GM18499 (cell line): ENCODE measurements around the gene PKP1.

Experiments
- ATAC-seq: cut with Tn5 transposase; IDR thresholded peaks from one replicate; pipeline ENCODE4 v1.9.1; 2021; ENCODE audit warnings: moderate number of reproducible peaks; ENCODE audit not compliant: insufficient read depth, unreplicated experiment

PKP1 gene

DNA sequence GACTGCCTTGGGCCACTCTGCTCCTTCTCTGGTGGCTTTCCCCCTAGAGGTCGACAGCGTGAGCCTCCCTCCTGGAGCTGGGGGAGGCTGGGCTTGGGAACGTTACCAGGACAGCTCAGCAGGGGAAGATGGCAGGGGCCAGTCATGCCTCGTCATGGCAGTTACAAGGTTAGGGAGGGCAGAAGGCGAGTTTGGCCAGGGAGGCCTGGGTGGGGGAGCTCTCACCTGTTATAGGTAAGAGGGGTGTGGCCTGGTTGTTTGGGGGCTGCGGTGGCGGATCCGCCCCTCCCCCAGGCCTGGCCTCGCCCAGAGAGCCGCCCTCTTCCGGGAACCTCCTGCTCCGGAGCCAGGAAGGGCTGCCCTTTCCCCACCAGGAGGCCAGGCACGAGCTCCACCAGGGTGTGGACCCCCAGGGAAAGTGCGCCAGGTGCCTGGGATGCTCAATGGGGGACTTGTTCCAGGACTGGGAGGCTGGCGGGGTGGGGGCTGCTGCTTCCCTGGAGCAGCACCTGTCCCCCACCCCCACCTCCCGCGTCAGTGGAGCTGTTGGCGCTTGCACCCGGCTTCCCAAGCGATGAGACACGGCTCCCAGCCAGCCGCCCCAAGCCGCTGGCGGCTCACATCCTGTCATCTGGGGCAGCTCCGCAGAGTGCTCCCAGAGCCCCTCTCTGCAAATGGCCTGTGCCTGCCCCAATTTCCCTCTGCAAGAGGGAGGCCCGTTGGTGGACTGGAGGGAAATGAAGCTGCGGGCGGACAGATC is 23.6 kb upstream of the PKP1 start:
- ATAC-seq = no peak

DNA sequence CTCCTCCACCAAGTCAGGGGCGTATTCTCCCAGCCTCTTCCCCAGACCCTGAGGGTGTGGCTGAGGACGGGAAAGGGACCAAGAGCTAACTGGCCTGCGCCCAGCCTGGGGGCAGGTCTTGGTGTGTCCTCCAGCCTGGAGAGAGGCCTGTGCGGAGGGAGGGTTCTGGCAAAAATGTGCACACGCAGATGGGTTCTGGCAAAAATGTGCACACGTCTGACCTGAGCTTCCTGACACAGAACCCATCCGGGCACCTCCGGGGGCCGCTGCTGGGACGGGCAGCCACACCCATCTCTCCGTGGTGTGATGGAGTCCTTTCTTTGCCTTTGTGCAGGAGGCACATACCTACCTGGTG is 23.1 kb upstream of the PKP1 start:
- no peak for ATAC-seq

DNA sequence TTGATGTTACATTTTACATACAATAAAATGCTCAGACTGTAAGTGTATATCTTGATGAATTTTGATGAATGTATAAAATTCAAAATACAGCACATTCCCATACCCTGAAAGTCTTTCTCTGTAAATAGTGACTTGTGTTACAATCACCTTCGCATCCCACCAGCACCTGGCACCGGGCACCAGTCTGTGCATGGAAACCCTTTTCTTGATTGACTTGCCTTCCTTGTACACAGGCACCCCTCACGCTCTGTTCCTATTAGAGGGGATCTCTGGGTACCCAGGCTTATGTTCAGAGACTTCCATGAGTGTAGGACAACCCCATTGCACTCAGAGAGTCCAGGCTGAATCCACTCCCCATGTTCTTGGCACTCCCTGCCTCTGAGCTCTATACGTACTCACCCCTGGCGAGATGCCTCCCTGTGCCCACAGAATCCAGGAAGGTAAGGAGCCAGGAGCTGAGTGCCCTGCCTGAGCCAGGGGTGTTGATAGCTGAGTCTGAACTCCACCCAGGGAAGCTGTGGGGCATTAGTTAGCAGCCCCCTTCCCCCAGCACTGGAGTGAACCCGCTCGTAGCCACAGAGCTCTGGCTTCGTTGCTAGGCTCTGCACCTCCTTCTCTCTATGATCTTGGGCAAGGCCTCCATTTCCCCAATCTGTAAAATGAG is 22.5 kb upstream of the PKP1 start:
- no peak for ATAC-seq

DNA sequence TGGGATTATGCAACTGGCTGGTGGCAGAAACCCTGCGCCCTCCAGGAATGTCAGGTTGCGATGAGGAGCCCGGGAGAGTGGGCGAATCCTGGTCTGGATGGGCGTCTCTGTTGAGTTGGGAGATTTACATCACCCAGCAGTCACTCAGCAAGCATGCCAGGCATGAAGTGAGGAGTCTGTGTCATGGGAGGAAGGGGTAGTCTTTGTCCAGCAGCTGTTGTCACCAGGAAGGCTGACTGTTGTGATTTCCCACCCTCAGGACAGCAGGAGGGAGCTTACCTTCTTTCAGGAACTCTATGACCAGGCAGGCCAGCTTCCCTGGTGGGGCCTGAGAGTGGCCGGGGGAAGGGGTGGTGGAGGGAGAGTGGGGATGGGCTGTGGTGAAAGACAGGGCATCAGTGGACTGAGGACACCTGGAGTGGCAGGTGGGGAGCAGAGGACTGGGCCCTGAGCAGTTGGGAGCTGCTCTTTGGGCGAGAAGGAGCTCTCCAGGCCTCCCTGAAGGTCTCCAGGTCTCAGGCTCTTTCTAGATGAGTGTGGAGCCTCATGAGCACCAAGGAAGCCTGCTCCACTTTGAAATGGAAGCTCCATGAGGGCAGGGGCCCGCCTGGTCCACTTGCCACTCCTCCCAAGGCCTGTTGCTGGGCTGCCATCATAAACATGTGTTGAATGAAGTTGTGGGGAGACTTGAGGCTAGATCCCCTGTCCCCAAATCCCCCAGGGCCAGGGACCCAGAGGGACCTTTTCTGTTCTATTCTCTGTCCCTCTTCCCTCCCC is 21.3 kb upstream of the PKP1 start:
- no peak for ATAC-seq

DNA sequence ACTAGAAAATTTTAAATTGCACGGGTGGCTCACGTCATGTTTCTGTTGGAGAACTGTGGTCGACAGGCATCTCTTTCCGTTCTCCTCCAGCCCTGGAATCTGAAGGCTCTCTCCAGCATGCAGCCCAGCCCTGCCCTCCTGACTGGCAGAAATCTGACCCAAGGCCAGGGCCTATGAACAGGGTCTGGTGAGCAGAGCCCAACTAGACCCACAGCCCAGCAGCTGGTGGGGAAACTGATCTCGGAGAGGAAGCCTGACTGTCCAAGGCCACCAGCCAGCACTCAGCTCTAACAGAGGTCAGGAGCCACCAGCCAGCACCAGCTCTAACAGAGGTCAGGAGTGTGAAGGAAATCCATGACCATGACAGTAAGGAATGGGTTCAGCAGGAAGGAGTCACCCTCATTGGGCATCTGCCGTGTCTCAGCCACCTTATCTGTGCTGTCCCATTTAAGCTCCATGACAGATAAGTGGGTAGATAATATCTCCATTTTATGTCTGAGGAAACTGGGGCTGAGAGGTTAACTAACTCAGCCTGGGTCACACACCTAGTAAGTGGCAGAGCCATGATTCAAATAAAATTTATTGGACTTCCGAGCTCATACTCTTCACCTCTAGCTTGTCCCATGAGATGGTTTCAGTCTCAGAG is 20.2 kb upstream of the PKP1 start:
- no peak for ATAC-seq

DNA sequence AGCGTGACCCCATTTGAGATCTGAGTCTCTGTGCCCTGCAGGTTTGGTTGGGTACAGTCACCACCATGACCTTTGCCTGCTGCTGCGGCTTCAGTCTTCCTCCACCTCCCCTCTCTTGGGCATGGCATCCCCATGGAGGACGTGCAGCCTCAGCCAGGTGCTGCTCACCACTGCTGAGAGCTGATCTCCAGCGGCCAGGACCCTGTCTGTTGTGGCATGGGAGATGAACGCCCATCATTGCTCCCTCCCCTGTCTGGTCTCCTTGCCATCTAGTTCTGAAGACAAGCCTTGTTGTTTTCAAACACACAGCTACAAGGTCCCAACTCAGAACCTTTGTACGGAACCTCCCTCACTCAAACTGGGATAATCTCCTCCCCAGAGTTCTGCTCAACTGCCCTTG is 19.2 kb upstream of the PKP1 start:
- ATAC-seq = no peak

DNA sequence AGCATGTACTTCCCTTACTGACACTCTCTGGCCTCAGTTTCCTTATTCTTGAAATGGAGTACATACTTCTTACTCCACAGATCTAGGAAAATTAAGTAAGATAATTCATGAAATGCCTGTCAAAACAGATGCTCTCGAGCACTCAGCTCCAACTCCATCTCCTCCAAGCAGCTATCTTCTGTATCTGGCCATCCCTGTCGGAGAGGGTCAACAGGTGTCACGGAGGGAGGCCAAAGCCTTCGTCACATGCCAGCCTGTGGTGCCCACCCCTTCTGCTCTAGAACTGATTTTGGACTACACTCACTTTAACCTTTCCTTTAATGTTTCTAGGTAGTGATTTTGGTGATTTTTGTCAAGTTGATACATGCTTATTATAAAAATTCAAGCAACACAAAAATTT is 18.8 kb upstream of the PKP1 start:
- ATAC-seq = no peak

DNA sequence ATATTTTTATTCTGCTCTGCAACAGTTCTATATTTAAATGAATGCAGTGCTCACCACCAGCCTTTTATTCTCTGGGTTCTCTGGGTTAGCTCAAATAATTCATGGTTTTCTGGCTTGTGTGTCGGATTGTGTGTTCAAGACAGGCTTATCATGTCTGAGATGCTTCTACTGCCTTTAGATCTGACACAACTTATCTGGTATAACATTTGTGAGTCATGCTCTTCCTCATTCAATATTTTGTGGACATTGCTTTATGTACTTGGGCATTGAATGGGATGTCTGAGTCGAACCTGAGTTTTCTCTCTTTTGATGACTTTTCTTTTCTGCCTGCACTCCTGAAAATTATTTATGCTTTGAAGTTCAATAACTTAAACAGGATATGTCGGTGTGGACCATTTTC is 17.6 kb upstream of the PKP1 start:
- no peak for ATAC-seq

DNA sequence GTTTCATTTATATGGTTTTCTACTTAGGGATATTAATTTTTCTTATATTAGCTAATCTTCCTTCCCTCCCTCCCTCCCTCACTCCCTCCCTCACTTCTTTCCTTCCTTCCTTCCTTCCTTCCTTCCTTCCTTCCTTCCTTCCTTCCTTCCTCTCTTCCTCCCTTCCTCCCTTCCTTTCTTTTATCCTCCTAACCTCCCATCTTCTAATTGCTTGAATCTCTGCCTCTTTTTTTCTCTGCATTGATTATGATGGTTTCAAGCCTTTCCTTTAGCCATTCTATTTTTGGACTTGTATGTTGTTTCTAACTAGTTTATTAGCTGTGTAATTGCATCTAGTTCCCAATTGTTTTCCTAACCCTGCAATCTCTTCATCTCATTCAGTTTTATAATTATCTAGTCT is 17.0 kb upstream of the PKP1 start:
- ATAC-seq = no peak

DNA sequence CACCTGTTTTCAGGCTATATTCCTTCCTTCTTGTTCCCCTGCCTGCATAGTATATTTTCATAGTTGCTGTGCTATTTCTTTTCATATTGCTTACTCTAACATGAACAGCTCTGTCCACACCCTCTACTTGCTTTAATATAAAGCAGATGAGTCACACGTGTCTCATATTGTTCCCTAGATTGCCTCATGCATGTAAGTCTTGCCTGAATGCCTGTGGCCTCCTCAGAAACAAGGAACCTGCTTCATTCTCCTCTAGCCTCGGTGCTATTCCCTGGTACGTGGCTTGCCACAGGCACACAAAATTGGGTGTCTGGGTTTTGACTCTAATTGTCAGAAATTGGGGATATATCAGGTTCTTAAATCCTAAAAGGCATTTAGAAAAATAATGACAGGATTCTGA is 16.5 kb upstream of the PKP1 start:
- ATAC-seq = no peak

DNA sequence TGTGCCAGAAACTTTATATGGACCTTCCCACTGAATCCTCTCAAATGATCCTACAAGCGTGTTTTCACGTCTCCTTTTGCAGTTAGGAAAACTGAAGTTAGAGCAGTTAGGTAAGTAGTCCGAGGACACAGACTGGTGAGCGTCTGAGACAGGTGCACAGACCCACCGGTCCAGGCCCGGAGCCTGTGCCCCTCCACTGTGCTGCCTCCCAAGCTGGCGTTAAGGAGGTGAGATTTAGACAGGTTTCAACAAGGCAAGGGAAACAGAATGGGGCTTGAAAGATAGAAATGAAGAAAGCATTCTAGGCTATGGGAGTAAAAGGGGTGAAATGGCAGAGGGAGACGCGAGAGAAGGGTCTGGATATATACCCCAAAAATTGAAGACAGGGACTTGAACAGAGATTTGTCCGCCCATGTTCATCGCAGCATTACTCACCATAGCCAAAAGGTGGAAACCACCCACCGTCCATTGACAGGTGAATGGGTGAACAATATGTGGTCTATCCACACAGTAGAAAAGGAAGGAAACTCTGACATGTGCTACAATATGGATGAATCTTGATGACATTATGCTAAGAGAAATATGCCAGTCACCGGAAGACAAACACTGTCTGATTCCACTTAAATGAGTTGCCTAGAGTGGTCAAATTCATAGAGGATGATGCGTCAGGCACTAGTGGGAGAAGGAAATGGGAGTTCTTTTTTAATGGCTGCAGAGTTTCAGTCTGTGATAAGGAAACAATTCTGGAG is 15.7 kb upstream of the PKP1 start:
- no peak for ATAC-seq

DNA sequence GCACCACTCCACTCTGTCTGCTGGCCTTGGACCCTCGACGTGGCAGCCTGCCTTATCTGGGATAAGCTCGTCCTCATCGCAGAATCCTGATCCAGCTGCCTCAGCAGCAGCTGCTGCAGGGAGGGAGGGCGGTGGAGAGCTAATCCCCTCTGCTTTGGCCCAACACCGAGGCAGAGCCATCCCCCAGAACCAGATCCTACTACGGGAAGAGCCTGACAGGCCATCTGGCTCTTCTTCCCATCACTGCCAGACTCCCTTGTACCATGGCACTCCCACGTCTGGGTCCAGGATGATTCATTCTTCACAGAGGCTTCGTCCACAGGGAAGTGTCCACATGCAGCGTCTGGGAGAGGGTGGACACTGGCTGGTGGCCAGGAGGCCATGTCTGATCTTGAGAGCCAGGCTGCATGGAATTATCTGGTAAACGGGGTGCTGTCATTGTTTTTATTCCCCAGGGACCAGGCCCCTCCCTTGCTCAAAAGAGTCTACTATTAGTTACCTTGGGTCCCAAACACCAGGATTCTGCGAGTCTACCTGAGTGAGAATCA is 14.6 kb upstream of the PKP1 start:
- no peak for ATAC-seq

DNA sequence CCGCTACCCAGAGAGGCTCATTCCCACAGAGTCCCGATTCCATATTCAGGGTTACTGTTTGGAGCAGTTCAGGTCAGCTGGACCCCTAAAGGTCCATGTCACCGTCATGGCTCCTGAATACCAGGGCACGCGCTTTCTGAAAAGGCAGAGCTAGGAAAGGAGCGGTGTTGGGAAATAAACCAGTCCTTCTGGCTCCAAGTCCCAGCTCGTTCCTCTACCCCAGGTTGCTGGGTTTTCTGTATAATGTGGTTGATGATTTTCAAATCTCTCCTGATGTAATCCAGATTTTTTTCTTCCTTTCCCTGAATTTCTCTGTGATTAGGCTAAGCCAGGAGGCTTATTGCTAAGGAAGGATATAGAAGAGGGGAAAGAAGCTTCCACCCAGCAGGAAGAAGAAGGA is 14.0 kb upstream of the PKP1 start:
- no peak for ATAC-seq

DNA sequence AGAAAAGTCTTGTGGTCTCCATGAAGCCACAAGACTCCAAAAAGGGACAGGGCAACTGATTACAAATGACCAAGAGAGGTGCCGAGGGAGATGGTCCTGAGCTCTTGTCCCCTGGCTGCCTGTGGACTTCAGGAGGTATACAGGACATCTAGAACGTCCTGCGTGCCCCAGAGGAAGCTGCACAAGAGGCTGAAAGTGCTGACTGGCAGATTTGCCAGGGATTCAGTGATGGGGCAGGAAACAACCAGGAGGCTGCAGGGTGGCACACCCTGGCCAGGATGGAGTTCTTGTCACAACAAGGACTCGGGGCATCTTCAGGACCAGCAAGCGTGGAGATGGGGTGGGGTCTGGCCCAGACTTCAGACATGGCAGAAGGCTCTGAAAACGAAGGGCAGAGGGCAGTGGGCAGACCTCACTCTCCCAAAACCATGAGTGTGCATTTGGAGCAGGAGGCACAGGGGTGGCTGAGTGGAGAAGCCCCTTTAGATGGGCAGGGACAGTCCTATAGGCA is 13.4 kb upstream of the PKP1 start:
- no peak for ATAC-seq

DNA sequence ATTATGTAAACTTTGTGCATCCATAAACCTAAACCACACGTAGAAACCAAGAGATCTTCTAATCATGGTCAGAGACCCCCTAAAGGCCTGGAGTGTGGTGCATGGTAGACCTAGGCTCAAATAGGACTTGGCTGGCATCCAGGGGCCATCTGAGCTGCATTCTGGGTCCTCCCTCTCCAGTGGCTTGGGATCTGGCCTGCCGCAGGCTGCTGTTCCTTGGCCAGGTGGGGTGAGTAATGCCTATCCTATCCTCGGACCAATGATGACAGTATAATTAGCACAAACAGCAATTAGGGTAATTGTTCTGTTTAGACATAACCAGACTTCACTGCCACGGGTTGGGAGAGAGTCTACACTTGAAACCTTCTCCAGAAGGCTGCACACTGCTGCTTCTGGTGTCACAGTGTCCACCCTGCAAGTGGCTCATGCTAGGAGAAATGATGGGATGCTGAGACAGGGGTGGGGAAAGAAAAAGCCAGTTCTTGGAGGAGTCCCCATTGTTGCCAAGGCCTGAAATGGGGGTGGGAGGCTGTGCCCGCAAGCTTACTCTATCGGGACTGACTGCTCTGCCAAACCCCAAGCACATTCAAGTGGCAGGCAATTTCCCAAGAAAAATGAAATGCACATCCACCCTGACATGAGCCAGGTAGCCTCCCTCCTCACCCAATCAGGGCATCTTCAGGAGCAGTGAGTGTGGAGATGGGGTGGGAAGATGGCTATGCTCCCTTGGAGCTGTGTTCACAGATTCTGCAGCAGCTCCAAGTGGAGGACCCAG is 12.5 kb upstream of the PKP1 start:
- no peak for ATAC-seq

DNA sequence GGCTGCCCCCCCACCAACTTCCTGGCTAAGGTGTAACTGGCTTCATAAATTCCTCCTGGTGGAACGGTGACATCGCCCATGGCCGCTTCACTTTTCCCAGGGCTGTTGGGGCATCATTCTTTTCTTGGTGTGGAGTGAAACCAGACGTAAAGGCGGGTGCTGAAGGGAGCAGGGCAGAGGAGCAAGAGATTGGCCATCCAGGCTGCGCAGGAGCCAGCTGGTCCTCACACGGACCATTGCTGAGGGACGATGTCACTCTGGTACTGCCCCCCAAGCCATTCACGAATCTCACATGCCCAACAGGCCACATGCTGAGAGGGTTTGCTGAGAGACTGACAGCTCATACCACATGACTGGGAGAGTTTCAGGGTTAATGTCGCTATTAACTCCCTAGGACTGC is 10.5 kb upstream of the PKP1 start:
- ATAC-seq = no peak

DNA sequence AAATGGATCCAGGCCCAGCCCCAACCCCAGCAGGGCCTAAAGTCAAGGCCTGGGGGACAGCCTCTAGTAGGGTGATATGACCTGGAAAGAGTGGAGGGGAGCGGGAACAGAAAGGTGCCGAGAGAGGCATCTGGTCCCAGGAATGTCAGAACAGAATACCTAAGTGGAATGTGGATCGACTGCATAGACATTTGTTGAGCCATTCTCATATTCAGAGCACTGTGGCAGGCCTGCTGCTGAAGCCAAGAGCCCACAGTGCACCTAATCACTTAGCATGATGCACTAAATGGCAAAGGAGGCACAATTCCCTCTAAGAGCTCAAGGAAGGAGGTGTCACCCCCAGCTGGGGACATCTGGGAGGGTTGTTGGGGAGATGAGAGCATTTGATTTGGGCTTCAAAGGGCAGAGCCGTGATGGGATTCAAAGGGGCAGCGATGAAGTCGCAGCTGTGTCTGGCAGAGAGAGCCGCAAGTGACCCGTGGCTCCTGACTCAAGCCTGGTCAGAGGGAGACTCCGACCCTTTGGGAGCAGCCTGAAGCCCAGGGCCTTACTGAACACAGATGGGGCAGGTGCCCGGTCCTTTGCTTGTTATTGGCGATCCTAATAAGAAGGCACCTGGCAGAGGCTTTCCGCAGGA is 8.6 kb upstream of the PKP1 start:
- ATAC-seq = no peak

DNA sequence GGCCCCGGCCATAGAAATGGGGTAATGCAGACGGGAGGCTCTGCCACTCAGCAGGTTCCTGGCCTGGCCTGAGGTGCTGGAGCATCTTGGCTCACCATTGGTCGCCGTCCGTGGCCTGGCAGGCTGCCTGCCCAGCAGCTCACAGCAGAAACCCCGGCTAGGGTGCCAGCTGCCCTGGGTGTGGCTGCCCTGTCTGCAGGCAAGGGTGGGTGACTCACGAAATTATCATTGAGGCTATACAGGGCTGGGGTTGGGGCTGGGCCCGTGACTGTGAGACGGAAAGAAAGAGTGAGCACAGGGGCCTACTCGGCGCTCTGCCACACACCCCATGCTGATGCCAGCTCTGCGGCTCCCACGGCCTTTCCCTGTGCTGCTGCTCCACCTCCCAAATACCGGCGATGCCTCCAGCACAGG is 8.0 kb upstream of the PKP1 start:
- ATAC-seq = no peak

DNA sequence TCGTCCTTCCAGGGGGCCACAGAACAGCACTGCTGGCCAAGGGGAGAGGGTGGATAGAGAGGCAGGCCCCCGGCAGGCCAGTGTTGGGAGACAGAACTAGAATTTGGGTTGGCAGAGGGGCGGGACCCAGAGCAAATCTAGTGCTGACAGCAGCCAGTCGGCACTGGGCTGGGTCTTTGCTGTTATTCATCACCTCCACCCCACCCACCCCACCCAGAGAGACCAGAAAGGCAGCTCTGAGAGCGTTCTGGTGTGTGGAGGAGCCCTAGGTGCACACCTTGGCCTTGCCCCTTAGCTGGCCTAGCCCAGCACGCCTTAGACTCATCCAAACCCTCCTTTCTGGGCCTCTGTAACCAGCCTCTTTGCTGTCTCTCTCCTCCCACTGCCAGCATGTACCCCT is 6.4 kb upstream of the PKP1 start:
- ATAC-seq = no peak
